NAMALWA (cell line): ENCODE measurements around the gene ZNF560.
"Not testable (repeated sequence)": the region's sequence is repeated elsewhere in the genome, so short reads cannot be mapped to it uniquely, and the experiment has no call there.

Experiments used
- DNase-seq: peaks from one replicate; pipeline ENCODE4 v3.0.0-alpha.2; 2015; ENCODE audit warnings: low spot score

Gene ZNF560

DNA sequence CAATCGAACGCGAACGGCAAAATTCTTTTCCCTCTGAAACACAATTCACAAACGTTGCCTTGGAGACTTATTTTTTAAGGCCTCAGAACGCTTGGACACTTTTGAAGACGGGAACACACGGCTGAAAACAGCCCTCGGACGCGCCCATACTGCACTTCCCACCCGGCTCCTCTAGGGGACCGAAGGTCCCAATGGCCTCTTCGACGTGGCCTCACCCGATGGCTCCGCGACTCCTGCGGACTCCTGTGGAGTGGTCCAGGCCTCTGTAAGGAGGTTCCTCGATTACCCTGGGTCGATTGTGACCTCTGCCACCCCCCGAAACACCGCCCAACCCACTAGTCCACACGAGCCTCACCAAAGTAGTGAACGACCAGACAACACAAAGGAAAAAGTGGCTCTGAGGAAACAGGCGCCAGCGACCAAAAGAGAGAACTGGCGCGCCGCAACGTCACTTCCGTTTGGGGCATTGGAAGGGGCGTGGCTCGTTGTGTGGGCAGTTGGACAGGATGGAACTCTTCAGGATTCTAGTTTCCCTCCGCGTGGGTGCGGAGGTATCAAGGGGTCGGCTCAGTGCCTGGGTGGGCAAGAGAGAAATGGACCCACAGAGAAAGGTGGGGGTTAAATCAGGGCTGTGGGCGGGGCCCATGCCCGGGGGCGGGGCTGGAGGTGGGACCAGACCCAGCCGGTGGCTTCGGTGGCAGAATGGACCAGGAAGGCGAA, at the start of gene ZNF560:
TSS of gene ZNF560 (minus strand) at position 434 of the 720 bp plus-strand sequence. CDS start 23,303 bp downstream, outside the sequence.
- DNase-seq, result no peak

DNA sequence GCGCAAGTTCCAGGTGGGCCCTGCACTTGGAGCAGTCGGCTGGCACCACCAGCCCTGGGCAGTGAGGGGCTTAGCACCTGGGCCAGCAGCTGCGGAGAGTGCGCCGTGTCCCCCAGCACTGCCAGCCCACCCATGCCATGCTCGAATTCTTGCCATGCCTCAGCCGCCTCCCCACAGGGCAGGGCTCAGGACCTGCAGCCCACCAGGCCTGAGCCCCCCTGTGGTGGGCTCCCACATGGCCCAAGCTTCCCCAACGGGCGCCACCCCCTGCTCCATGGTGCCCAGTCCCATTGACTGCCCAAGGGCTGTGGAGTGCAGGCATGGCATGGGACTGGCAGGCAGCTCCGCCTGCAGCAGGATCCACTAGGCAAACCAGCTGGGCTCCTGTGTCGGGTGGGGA, 49.5 kb upstream of the ZNF560 start:
- no peak for DNase-seq

DNA sequence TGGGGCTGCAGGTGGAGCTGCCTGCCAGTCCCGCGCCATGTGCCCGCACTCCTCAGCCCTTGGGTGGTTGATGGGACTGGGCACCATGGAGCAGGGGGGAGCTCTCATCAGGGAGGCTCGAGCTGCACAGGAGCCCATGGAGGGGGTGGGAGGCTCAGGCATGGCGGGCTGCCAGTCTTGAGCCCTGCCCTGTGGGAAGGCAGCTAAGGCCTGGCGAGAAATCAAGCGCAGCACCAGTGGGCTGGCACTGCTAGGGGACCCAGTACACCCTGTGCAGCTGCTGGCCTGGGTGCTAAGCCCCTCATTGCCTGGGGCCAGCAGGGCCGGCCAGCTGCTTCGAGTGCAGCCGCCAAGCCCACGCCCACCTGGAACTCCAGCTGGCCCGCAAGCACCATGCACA, 42.9 kb upstream of the ZNF560 start:
- not testable (repeated sequence) for DNase-seq

GRCh38 chr19:9539921-9540320, 41.5 kb upstream of the ZNF560 start:
- DNase-seq, result not testable (repeated sequence)

DNA sequence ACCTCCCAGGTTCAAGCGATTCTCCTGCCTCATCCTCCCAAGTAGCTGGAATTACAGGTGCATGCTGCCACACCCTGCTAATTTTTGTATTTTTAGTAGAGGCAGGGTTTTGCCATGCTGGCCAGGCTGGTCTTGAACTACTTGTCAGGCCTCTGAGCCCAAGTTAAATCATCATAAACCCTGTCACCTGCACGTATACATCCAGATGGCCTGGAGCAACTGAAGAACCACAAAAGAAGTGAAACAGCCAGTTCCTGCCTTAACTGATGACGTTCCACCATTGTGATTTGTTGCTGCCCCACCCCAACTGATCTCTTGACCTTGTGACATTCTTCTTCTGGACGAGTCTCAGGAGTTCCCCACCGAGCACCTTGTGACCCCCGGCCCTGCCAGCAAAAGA, 40.8 kb upstream of the ZNF560 start:
- DNase-seq, result not testable (repeated sequence)

DNA sequence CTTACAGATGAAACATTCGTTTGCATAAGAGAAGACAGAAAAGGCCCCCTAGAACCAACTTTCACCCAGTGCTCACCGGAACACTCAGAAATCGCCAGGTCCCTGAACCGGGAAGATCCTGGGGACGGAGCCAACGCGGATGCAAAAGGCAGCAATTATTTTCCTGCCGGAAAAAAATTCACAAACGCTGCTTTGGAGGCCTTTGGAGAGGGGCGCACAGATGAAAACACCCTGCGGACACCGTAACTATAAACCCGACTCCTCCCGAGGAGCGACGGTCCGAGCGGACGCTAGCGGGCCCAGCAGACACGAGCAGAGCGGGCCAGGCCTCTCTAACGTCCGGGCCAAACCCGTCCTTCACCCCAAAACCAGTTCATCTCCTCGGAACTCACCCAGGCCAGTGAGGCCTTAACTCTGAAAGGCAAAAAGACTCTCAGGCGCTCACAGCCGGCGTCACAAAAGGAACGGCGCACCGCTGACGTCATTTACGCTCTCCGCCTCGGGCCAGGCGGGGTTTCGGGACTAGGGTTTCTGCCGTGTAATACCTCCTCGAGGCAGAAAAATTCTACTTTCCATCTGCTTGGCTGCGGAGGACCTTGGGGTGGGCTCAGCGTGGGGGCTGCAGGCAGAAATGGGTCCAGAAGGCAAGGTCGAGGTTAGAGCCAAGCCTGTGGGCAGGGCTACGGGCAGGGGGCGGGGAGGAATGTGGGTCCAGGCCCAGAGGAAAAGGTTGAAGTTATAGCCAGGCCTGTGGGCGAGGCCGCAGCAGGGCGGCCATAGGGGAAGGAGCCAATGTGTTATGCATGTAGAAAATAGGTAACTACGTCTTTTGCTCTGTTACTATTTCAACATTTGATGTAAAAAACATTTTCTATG, 40.0 kb upstream of the ZNF560 start, which contains the start of gene ZNF426:
TSS of gene ZNF426 (minus strand) at position 463 of the 876 bp plus-strand sequence. CDS start 2,413 bp downstream, outside the sequence.
- no peak for DNase-seq

DNA sequence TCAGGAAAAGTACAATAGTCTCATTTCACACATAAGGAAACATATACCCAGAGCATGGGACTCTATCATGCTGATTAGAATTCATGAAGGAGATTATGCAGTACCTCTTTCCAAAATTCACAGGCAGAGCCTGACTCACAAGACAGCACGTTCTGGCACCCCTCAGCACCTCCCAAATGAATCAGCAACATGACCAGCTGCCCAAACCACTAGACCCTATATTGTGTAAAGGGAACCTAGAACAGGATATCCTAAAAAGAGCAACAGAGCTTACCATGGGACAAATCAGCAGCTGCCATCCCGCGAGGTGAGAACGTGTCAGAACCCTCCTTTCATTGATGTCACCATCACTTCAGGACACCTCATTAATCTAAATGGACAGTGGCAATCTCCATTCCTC, 37.5 kb upstream of the ZNF560 start:
- DNase-seq, result no peak

- DNase-seq, result no peak
These were observed 33.5 kb upstream of the ZNF560 start for GRCh38 chr19:9531933-9532332.

- DNase-seq, result no peak
These were observed 30.4 kb upstream of the ZNF560 start for GRCh38 chr19:9528757-9529336.

DNA sequence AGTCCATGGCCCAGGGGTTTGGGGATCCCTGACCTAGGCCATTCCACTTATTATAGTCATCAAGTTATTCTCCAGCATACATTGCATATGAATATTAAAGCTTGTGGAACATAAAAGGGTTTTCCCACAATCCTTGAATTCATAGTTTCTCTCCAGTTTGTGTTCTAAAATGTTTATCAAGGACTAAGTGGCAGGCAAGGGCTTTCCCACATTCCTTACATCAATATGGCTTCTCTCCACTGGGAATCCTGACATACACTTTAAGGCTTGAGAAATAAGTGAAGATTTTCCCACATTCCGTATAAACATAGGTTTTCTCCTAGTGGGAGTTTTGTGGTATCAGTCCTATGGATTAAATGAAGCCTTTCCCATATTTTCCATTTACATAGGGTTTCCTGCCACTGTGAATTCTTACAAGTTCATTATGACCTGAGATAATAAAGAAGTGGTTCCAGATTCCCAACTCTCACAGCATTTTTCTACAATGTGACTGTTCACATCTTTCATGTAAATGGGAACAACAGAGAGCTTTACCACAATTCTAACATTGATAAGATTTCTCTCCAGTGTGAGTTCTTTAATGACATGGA, 25.6 kb upstream of the ZNF560 start:
- DNase-seq, result no peak

GRCh38 chr19:9507285-9507684, 8.9 kb upstream of the ZNF560 start:
- DNase-seq, result no peak

GRCh38 chr19:9500796-9501195, 2.4 kb upstream of the ZNF560 start:
- no peak for DNase-seq

- DNase-seq, result no peak
These were observed 4.3 kb downstream of the ZNF560 start for GRCh38 chr19:9494096-9494495.

DNA sequence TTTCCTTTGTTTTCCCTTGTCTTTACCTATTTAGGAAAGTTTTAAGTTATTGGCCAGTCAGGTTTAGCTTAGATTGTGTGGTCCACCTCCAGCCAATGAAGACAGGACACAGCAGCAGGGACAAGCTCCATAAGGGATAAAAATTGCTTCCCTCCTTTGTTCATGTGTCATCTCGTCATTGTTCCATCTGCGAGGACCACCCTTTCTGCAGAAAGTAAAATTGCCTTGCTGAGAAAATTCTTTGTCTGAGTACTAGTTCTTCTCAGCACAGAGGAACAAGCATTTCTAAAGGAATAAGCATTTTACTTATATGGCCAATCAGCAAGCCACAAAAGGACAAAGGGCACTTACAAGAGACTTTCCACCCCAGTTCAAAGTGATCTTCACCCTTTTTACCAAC, 11.4 kb downstream of the ZNF560 start:
- peak; percentile 6 for DNase-seq

DNA sequence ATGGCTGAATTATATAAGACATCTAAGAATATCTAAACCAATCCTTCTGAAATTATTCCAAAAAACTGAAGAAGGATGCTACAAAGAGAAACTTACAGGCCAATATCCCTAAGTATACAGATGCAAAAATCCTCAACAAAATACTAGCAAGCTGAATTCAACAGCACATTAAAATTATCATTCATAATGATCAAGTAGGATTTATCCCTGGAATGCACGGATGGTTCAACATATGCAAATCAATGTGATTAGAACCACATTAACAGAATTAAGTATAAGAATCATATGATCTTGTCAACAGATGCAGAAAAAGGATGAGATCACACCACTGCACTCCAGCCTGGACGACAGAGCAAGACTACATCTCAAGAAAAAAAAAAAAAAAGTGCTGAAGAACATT, 13.3 kb downstream of the ZNF560 start:
- DNase-seq, result no peak

GRCh38 chr19:9474975-9475374, 23.4 kb downstream of the ZNF560 start:
- no peak for DNase-seq

- no peak for DNase-seq
These were observed 31.3 kb downstream of the ZNF560 start for GRCh38 chr19:9467161-9467560.

- DNase-seq, result no peak
These were observed 36.5 kb downstream of the ZNF560 start for GRCh38 chr19:9461938-9462337.

GRCh38 chr19:9456018-9456689, 42.3 kb downstream of the ZNF560 start:
- DNase-seq, result no peak

DNA sequence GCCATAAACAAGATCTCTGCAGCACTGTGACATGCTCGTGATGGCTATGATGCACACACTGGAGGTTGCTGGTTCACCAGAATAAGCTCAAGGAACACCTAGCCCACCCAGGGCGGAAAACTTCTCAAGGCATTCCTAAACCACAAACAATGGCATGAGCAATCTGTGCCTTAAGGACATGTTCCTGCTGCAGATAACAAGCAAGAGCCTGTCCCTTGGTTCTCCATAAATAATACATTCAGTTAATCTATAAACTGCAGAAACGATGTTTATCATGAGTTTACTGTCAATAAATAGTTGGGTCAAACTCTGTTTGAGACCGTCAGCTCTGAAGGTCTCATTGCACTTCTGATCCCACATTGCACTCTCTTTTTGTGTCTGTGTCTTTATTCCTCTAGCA, 44.5 kb downstream of the ZNF560 start:
- DNase-seq, result no peak

DNA sequence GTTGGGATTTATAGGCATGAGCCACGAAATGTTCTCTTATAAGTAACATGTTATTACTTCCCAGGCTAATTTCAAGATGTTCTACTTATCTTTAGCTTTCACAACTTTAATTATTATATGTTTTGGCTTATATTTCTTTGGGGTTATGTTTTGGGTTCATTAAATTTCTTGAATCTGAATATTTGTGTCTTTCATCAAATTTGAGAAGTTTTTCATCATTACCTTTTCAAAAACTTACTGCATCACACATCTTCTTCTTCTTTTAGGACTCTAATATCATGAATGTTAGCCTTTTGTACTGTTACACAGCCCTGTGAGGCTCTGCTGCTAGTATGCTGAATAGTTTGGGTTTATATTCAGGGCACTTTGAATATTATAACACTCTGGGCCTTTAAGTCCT, 53.4 kb downstream of the ZNF560 start:
- DNase-seq, result no peak

DNA sequence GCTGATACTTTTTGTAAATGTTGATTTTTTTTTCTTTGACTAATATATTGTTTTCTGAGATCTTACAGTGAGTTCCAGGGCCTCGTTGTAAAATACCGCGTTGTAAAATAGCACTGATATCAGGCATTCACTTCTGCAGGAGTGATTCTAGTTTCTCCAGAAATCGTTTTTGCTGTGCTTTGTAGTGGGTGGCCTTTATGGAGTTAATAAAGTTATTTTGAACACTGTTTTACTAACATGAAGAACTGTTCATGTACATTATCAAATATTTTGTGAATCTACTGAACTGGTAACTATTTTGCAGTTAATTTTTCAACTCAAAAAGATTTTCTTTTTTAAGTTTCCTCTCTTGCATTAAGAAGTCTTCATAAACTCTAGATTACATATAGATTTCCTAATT, 62.1 kb downstream of the ZNF560 start:
- DNase-seq, result no peak
